Erythroblast (primary cell): ENCODE results near the gene FIBCD1.

Experiments
- GATA1 ChIP-seq: IDR thresholded peaks from 2 replicates; pipeline ENCODE4 v1.6.1; 2011; ENCODE audit warnings: low read depth, mild to moderate bottlenecking, control low read depth, low read length, moderate library complexity
- POLR2A ChIP-seq: IDR thresholded peaks from 2 replicates; pipeline ENCODE4 v1.6.1; 2011; ENCODE audit warnings: mild to moderate bottlenecking, low read length

DNA sequence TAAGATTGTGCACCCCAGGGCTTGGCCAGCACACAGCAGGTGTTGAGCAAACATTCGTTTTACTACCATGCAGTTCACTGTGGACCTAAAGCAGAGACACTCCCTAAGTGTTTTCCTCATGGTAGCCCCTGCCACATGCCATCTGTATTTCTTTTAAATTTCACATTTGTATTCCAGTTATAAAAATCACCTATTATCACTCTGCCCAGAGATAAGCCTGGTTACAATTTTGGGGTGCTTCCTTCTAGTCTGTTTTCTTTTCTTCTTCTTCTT is 10.9 kb upstream of the FIBCD1 start:
- TF ChIP-seq POLR2A (no peak), GATA1 (no peak)
